Upper lobe of left lung (tissue), 4 donors: Measurements from ENCODE around the gene NKX6-2.

Experiments
- CTCF ChIP-seq, 6 experiments: fragments of 450-650 bp in 4 of 6; fragments of 200-600 bp in 2 of 6; sonication (generic) in 2 of 6; IDR thresholded peaks; one replicate each; pipeline ENCODE4 v1.5.1; 2016 to 2019; ENCODE audit warnings: antibody characterized with exemption in 6 of 6
- POLR2A ChIP-seq, 4 donors: fragments of 450-650 bp; IDR thresholded peaks; one replicate each; pipeline ENCODE4 v1.5.1; 2016 to 2017; ENCODE audit warnings: antibody characterized with exemption in 4 of 4, mild to moderate bottlenecking in 2 of 4

DNA sequence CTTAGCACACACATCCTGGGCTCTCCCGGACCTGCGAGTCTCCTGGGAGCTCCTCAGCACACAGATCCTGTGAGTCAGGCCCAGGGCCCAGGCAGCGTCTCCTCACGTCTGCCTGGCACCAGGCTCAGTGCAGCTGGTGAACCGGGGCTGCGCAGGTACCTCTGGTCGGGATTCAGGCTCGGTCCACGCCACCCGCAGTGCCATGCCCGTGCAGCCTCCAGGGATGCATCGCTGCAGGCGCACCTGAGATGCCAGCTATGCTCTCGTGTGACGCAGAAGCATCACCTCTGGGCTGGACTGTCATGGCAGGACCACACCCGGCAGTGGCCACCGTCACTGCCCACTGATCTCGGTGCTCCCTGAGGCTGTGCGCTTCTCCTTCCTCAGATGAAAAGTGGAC is 52.0 kb downstream of the NKX6-2 start:
- TF ChIP-seq CTCF (IDR thresholded peaks at IDR 0.05) (no peak), POLR2A (IDR thresholded peaks at IDR 0.05) (no peak)
